Measurements from ENCODE around the gene EIF3A.
A peak's percentile ranks its signal among the peaks of the same experiment; 100 is the strongest.
"Not testable (repeated sequence)": the region's sequence is repeated elsewhere in the genome, so short reads cannot be mapped to it uniquely, and the experiment has no call there.

Gene EIF3A

GRCh38 chr10:119029613-119030420, 50.8 kb downstream of the EIF3A start, which contains the start of gene NANOS1:
NANOS1 (plus strand) TSS chr10:119029714; CDS start chr10:119029802, 88 bp downstream.
- Histone ChIP-seq H3K4me3 (ENCODE audit: low read length) (peak within 1 kb of the TSS; percentile 61), H3K27ac (ENCODE audit: low read depth, low read length) (peak within 1 kb of the TSS; percentile 73), H3K9ac (ENCODE audit: low read length) (no peak within 1 kb of the TSS), H3K27me3 (ENCODE audit: control insufficient read depth, insufficient read depth, low read length) (no peaks in the 10 kb centered on the region), H3K36me3 (ENCODE audit: control insufficient read depth, insufficient read depth, low read length) (peaks cover 10% of the 10 kb centered on the region), H3K4me1 (ENCODE audit: control insufficient read depth, insufficient read depth, low read length) (peaks cover 12% of the 10 kb centered on the region)

- peaks cover 4% of the 10 kb centered on the region for H3K36me3 ChIP-seq (ENCODE audit: control insufficient read depth, insufficient read depth, low read length)
- peak overlapping the region; percentile 73 for H3K27ac ChIP-seq (ENCODE audit: low read depth, low read length)
- no peaks in the 10 kb centered on the region for H3K27me3 ChIP-seq (ENCODE audit: control insufficient read depth, insufficient read depth, low read length)
- peak overlapping the region; percentile 61 for H3K4me3 ChIP-seq (ENCODE audit: low read length)
- no peak overlapping the region for H3K9ac ChIP-seq (ENCODE audit: low read length)
- H3K4me1 ChIP-seq (ENCODE audit: control insufficient read depth, insufficient read depth, low read length) = peaks cover 13% of the 10 kb centered on the region
Observed at GRCh38 chr10:119028900-119029612, 51.6 kb downstream of the EIF3A start.

- peak overlapping the region; percentile 61 for H3K4me3 ChIP-seq (ENCODE audit: low read length)
- not testable (repeated sequence) for H3K9ac ChIP-seq (ENCODE audit: low read length); H3K27me3 ChIP-seq (ENCODE audit: control insufficient read depth, insufficient read depth, low read length); H3K36me3 ChIP-seq (ENCODE audit: control insufficient read depth, insufficient read depth, low read length)
- H3K27ac ChIP-seq (ENCODE audit: low read depth, low read length) = peak overlapping the region; percentile 73
- peaks cover 13% of the 10 kb centered on the region for H3K4me1 ChIP-seq (ENCODE audit: control insufficient read depth, insufficient read depth, low read length)
Observed at GRCh38 chr10:119028445-119028899, 52.1 kb downstream of the EIF3A start.

- Histone ChIP-seq H3K36me3 (ENCODE audit: control insufficient read depth, insufficient read depth, low read length) (no peaks in the 10 kb centered on the region), H3K4me1 (ENCODE audit: control insufficient read depth, insufficient read depth, low read length) (peaks cover 13% of the 10 kb centered on the region), H3K9ac (ENCODE audit: low read length) (no peak overlapping the region), H3K27me3 (ENCODE audit: control insufficient read depth, insufficient read depth, low read length) (no peaks in the 10 kb centered on the region), H3K4me3 (ENCODE audit: low read length) (no peak overlapping the region), H3K27ac (ENCODE audit: low read depth, low read length) (peak overlapping the region; percentile 85)
Observed at GRCh38 chr10:119026301-119027110, 54.1 kb downstream of the EIF3A start.

GRCh38 chr10:119025776-119026175, 54.8 kb downstream of the EIF3A start:
- Histone ChIP-seq H3K27ac (ENCODE audit: low read depth, low read length) (peak overlapping the region; percentile 85), H3K4me1 (ENCODE audit: control insufficient read depth, insufficient read depth, low read length) (peaks cover 13% of the 10 kb centered on the region), H3K36me3 (ENCODE audit: control insufficient read depth, insufficient read depth, low read length) (no peaks in the 10 kb centered on the region)

GRCh38 chr10:119025336-119025735, 55.3 kb downstream of the EIF3A start:
- H3K36me3 ChIP-seq (ENCODE audit: control insufficient read depth, insufficient read depth, low read length) = no peaks in the 10 kb centered on the region
- H3K4me1 ChIP-seq (ENCODE audit: control insufficient read depth, insufficient read depth, low read length) = peaks cover 13% of the 10 kb centered on the region
- H3K27me3 ChIP-seq (ENCODE audit: control insufficient read depth, insufficient read depth, low read length) = no peaks in the 10 kb centered on the region
- peak overlapping the region; percentile 85 for H3K27ac ChIP-seq (ENCODE audit: low read depth, low read length)
- peak overlapping the region; percentile 5 for H3K4me3 ChIP-seq (ENCODE audit: low read length)
- H3K9ac ChIP-seq (ENCODE audit: low read length) = no peak overlapping the region

More at GRCh38 chr10:119025776-119026175, 54.8 kb downstream of the EIF3A start:
- Histone ChIP-seq H3K27me3 (ENCODE audit: control insufficient read depth, insufficient read depth, low read length) (no peaks in the 10 kb centered on the region), H3K4me3 (ENCODE audit: low read length) (no peak overlapping the region), H3K9ac (ENCODE audit: low read length) (no peak overlapping the region)

GRCh38 chr10:119024882-119025281, 55.7 kb downstream of the EIF3A start:
- H3K9ac ChIP-seq (ENCODE audit: low read length) = no peak overlapping the region
- H3K4me3 ChIP-seq (ENCODE audit: low read length) = no peak overlapping the region
- H3K36me3 ChIP-seq (ENCODE audit: control insufficient read depth, insufficient read depth, low read length) = no peaks in the 10 kb centered on the region
- H3K27me3 ChIP-seq (ENCODE audit: control insufficient read depth, insufficient read depth, low read length) = no peaks in the 10 kb centered on the region
- H3K27ac ChIP-seq (ENCODE audit: low read depth, low read length) = peak overlapping the region; percentile 85
- H3K4me1 ChIP-seq (ENCODE audit: control insufficient read depth, insufficient read depth, low read length) = peaks cover 13% of the 10 kb centered on the region

- Histone ChIP-seq H3K4me1 (ENCODE audit: control insufficient read depth, insufficient read depth, low read length) (peaks cover 13% of the 10 kb centered on the region), H3K27me3 (ENCODE audit: control insufficient read depth, insufficient read depth, low read length) (no peaks in the 10 kb centered on the region), H3K36me3 (ENCODE audit: control insufficient read depth, insufficient read depth, low read length) (no peaks in the 10 kb centered on the region), H3K27ac (ENCODE audit: low read depth, low read length) (no peak overlapping the region), H3K9ac (ENCODE audit: low read length) (no peak overlapping the region), H3K4me3 (ENCODE audit: low read length) (no peak overlapping the region)
Observed at GRCh38 chr10:119023553-119023868, 57.1 kb downstream of the EIF3A start.

- Histone ChIP-seq H3K4me1 (ENCODE audit: control insufficient read depth, insufficient read depth, low read length) (peaks cover 13% of the 10 kb centered on the region), H3K36me3 (ENCODE audit: control insufficient read depth, insufficient read depth, low read length) (no peaks in the 10 kb centered on the region), H3K9ac (ENCODE audit: low read length) (no peak overlapping the region), H3K4me3 (ENCODE audit: low read length) (no peak overlapping the region), H3K27ac (ENCODE audit: low read depth, low read length) (no peak overlapping the region), H3K27me3 (ENCODE audit: control insufficient read depth, insufficient read depth, low read length) (no peaks in the 10 kb centered on the region)
Observed at GRCh38 chr10:119022846-119023552, 57.6 kb downstream of the EIF3A start.

- Histone ChIP-seq H3K27me3 (ENCODE audit: control insufficient read depth, insufficient read depth, low read length) (no peaks in the 10 kb centered on the region), H3K4me1 (ENCODE audit: control insufficient read depth, insufficient read depth, low read length) (peaks cover 9% of the 10 kb centered on the region), H3K4me3 (ENCODE audit: low read length) (no peak overlapping the region), H3K9ac (ENCODE audit: low read length) (no peak overlapping the region), H3K36me3 (ENCODE audit: control insufficient read depth, insufficient read depth, low read length) (no peaks in the 10 kb centered on the region), H3K27ac (ENCODE audit: low read depth, low read length) (no peak overlapping the region)
Observed at GRCh38 chr10:119020627-119020946, 60.0 kb downstream of the EIF3A start.

- no peak overlapping the region for H3K4me3 ChIP-seq (ENCODE audit: low read length)
Observed at GRCh38 chr10:119007211-119007574, 73.4 kb downstream of the EIF3A start.

More at GRCh38 chr10:119007211-119007574, 73.4 kb downstream of the EIF3A start:
- H3K4me1 ChIP-seq (ENCODE audit: control insufficient read depth, insufficient read depth, low read length) = peaks cover 11% of the 10 kb centered on the region
- H3K27ac ChIP-seq (ENCODE audit: low read depth, low read length) = no peak overlapping the region
- H3K36me3 ChIP-seq (ENCODE audit: control insufficient read depth, insufficient read depth, low read length) = no peaks in the 10 kb centered on the region
- no peak overlapping the region for H3K9ac ChIP-seq (ENCODE audit: low read length)
- H3K27me3 ChIP-seq (ENCODE audit: control insufficient read depth, insufficient read depth, low read length) = no peaks in the 10 kb centered on the region
